ENCODE measurements around the gene KIAA0586.
"Not testable (repeated sequence)": the region's sequence is repeated elsewhere in the genome, so short reads cannot be mapped to it uniquely, and the experiment has no call there.

DNA sequence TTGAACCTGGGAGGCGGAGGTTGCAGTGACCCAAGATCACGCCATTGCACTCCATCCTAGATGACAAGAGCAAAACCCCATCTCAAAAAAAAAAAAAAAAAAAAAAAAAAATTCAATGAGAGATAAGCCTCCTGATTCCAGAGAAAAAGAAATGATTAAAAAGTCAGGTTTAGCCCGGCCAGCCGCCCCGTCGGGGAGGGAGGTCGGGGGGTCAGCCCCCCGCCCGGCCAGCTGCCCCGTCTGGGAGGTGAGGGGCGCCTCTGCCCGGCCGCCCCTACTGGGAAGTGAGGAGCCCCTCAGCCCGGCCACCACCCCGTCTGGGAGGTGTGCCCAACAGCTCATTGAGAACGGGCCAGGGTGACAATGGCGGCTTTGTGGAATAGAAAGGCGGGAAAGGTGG, 160.8 kb downstream of the KIAA0586 start:
- not testable (repeated sequence) for TF ChIP-seq POLR2AphosphoS5 (IDR thresholded peaks at IDR 0.05); POLR2A (IDR thresholded peaks at IDR 0.05; ENCODE audit: low read depth)
